ENCODE results near the gene PTCH2.

The PTCH2 gene

DNA sequence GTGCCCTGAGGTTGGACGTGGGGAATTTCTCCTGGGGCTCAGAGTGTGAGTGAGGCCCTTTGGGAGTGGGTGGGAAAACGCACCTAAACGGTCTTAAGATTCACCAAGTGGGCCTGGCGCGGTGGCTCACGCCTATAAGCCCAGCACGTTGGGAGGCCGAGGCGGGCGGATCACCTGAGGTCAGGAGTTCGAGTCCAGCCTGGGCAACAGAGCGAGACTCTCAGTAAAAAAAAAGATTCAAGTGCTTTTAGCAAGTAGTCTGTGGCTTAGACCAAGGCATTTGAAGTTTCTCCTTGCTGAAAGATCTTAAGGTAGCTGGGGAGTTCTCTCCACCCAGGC lies 66.4 kb downstream of the PTCH2 start:
- no peak for DNase-seq

GRCh38 chr1:44775930-44776729 lies 66.9 kb downstream of the PTCH2 start:
- peak; percentile 79 for DNase-seq

DNA sequence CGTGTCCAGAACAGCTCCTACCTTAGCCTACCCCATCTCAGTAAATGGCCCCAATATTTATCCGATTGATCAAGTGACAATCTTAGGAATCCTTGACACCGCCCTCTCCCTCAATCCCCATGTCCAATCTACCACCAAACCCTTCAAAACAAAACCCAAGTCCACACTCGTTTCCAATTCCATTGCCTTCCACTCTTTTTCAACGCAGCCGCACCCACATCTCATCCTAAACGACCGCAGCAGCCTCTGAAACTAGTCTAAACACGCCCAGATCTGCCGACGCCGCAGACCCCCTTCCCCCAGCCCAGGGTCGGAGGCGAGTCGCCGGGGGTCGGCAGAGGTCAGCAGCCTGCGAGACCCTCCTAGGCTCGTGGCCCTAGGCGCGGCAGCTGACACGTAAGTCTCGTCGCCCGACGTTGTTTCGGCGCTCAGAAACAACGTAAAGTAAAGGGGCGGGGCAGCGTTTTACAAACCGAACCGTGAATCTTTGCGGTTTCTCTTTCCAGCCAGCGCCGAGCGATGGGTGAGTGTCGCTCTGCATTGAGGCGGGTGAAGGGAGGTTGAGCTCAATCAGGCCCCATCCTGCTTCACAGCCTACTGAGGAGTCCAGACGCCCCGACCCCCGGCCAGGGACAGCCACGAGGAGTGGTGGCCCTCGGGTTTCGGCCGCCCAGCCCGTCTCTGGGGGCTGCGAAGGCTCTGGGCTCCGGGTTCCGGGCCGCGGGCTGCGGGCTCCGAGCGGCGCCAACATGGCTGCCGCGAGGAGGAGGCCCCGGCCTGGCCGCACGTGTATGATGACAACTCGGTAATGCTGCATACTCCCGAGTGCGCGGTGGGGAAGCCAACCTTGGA lies 67.7 kb downstream of the PTCH2 start, which contains the start of gene RPS8:
Gene RPS8, plus strand, starts transcription at position 463 of the 852 bp plus-strand sequence. Its CDS starts 57 bp downstream, at position 520.
- DNase-seq: peak; percentile 96
